ENCODE data around the gene AP5Z1.

Gene AP5Z1

DNA sequence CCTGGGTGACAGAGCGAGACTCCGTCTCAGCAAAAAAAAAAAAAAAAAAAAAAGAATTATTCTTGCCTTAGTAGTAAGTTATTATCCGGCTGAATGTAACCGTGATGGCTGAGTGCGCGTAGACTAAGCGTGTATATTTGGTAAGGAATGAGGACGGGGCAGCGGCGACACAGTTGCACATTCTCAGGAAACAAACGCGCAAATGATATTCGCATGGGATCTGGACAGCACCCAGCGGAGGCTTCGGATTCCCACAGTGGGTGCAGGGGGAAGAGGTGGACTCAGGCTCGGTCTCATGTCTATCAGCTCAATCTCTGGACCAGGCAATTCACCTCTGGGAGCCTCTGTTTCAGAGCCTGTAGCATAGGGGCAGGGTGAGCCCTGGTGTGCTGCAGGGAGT, 57.3 kb downstream of the AP5Z1 start:
- no peak for DNase-seq (ENCODE audit: low read depth, low spot score)
- no peak overlapping the region for H3K4me3 ChIP-seq (ENCODE audit: low read length)

DNA sequence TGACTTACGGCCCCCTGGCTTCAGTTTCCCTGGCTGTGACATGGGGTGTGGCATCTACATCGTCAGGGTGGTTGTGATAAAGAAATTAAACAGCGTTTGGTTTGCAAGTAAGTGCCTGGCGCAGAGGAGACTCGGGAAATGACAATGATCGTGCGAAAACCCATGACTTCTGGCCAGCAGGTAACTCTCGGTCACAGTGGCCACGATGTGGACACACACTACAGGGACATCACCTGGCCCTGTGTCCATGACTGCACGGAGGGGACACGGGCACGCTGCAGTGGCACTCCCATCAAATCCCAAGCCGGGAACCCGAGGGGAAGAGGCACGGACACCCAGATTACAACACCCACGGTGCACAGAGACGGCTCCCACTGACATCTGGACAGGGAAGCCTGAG, 57.8 kb downstream of the AP5Z1 start:
- no peak overlapping the region for H3K4me3 ChIP-seq (ENCODE audit: low read length)
- no peak for DNase-seq (ENCODE audit: low read depth, low spot score)

DNA sequence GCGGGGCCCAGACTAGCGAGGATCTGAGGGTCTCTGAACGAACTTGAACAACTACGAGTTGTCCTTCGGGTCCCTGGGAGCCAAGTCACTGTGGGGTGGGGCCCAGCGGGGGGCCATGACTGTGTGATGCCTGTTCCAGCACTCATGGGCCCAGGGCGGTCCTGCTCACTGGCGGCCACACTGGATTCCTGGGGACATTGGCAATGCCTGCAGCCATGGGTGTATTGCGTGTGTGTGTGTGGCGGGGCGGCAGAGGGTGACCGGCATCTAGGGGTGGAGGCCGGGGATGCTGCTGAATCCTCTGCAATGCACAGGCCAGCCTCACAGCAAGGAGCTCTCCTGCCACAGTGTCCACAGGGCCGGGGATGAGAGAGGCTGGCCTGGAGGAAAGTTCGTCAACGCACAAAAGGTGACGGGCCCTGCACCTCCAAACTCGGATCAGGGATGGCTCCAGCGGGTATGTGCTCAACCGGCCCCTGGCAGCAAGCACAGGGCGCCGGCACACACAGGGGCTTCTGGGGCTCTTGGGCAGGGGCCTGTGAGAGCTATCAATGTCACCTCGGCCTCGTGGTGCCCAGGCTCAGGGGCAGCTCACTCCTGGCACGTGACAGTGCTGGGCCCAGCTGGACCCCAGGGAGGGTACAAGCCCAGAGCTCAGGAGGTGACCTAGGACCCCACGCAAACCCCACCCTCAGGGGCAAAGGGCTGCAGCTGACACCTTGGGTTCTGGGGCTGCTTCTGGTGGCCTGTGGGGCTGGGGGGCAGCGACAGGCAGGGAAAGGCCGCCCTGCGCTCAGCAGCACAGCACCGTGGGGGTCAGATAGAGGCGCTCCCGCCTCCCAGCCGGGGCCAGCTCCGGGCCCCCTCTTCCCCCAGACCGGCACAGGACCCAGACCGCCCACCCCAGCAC, 58.5 kb downstream of the AP5Z1 start:
- DNase-seq (ENCODE audit: low read depth, low spot score) = no peak
- no peak overlapping the region for H3K4me3 ChIP-seq (ENCODE audit: low read length)

DNA sequence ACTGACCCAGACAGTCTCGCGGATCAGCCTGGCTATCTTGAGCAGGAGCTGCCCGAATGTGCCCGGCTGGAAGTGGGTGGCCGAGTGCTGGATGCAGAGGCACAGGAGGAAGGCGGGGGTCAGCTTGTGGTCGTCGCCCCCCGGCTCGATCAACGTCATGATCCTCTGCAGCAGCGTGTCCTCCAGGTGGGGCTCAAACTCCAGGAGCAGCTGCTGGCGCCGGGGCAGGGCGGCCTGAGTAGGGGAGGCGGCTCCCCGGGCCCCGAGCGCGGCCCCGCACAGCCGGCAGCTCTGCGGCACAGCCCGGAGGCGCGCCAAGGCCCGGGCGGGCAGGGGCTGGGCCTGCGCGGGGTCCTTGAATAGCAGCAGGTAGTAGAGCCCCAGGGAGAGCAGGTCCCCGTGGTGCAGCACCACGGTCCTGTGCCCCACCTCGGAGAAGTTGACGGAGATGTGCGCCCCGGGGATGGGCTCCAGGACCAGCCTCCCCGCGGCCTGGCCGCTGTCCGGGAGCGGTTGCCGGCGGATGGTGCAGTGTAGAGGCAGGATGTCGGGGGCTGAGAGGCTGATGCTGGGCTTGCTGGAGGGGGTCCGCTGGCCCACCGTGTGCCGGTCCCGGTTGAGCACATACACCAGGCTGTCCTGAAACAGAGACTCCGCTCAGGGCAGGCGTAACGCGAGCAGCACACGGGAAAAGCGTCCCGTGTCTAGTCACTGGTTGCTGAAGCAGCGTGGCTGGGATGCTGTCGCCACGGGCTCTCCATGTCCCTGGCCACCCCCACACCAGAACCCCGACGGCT, 59.4 kb downstream of the AP5Z1 start:
- no peak overlapping the region for H3K4me3 ChIP-seq (ENCODE audit: low read length)
- DNase-seq (ENCODE audit: low read depth, low spot score) = no peak

DNA sequence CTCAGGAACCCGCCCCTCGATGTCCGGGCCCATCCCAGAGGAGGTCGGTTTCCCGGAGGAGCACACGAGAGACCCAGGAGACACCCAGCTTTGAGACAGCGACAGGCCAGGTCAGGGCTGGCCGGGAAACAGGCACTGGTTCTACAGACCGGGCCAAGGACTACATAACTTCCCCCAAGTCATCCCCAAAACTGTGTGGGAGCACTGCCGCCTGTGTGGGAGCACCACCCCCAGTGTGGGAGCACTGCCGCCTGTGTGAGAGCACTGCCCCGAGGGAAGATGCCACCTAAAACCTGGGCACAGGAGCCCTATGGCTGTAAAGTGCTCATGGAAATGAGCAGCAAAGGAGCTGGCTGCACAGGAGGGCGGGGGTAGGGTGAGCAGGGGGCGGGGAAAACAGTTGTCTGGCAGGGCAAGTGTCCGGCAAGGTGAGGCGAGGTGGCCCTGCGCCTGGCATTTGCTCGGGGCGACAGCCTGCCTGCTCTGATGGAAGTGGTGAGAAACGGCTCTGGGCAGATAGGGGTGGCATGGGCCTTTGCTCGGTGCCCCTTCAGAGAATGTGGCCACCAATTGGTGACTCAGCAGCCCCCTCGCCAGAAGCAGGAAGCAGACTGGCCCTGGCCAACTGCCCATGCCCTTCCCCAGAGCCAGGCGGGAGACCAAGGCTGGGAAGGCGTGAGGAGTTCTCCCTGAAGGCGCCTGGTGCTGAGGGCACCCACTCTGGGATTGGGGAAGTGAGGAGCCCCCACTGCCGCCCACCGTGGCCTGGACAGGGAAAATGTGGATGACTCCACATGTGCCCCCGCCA, 60.2 kb downstream of the AP5Z1 start:
- no peak overlapping the region for H3K4me3 ChIP-seq (ENCODE audit: low read length)
- DNase-seq (ENCODE audit: low read depth, low spot score) = no peak

DNA sequence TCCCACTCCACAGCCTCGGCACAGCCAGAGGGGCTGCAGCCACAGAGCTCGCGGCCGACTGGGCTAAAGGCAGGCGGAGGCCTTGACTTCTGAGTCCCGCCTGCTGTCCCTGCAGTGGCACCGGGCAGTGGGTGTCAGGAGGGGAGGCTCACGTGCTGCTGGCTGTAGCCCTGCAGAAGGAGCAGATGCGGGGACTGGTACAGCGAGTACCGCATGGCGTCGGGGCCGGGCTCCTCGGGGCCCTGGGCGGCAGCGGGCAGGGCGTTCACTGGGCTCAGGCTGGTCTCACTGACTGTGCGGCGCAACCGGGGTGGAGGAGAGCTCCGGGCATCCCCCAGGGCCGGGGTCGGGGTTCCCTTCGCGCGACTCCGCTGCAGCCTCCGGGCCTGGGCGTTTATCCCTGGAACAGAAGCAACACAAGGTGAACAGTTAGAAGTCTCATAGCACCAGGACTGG, 60.8 kb downstream of the AP5Z1 start:
- DNase-seq (ENCODE audit: low read depth, low spot score) = no peak
- no peak overlapping the region for H3K4me3 ChIP-seq (ENCODE audit: low read length)

DNA sequence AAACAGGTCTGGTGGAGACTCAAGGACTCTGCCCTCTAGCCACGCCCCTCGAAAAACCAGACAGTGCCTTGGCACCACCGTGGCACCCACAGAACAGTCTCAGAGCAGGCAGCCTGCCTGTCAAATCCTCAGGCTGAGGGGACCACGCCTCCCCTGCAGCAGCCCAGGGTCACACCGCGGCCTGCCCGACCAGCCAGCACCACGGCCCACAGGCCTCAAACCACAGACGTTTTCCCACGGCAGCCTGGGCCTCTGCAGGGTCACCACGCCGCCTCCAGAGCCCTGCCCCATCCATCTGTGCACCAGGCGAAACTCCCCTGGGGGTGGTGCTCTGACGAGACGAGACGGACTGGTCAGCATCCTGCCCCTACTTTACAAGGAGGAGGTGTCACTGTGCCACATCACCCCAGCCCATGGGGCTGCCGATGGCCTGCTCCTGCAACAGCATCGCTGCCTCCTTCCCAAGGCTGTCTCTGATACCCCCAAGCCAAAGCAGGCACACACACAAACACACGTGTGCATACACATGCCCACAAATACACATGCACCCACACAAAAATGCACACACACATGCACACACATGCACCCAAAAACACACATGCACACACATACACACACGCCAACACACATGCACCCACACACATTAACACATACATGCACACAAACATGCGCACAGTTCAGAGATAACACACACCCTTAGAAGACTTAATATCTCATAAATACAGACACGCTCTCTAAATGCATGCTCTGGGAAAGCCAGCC, 61.8 kb downstream of the AP5Z1 start:
- DNase-seq (ENCODE audit: low read depth, low spot score) = no peak
- H3K4me3 ChIP-seq (ENCODE audit: low read length) = no peak overlapping the region

DNA sequence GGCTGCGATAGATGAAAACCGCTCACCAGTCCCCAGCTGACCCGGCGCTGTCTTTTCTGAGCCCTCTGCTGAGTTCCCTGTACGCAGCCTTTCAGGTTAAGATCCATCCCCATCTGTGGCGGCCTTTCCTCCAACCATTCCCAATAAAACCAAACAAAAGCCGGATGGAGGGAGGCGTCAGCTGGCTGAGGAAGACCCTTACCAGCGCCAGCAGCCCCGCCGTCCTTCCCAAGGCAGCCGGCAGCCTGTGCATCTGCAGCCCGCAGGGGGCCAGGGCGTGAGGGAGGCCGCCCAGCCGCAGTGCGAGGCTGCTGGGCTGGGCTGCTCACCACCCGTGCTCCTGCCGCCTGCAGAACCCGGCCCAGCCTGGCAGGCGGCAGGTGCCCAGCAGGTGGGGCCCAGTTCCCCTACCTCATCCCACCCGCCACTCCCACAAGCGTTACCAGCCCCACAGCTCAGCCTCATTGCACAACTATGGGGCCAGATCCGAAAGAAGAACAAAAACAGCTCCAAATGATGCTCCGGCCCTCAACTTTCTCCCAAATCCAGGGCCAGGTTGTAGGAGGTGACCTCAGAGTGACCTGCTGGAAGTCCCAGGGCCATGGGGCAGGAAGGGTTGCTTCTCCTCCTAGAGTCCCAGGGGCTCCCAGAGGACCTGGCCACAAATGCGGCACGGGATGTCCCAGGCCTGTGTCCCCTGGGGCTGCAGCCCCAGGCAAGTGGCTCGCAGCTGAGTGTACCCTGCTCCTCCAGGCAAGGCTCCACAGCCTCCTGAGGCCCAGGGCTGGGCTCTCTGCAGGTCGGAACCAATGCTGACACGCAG, 62.6 kb downstream of the AP5Z1 start:
- DNase-seq (ENCODE audit: low read depth, low spot score) = no peak
- H3K4me3 ChIP-seq (ENCODE audit: low read length) = no peak overlapping the region

DNA sequence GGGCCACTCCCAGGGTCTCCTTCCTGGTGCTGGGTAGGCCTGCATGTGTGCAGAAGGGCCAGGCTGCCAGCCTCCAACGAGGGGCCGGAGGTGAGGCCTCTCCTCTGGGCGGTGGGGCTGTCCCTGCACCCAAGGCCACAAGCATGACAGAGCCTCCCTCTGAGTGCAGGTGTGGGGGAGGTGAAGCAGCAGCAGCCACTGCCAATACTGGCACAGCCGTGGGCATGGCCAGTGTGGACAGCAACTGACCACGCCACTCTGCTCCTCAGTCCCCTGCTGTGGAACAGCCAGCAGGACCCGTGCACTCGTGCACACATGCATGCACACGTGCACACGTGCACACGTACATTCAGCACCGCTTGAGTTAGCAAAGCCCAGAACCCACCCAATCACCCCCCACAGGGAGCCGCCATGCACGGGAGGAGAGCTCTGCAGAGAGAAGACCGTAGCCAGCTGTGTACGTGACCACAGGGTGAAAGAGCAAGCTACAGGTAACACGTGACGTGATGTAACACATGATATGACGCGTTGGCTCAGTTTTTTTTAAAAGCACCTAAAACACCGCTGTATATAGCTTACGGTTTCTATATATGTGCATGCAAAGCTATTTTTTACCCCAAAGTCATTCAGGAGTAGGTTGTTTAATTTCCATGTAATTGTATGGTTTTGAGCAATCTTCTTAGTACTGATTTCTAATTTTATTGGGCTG, 63.4 kb downstream of the AP5Z1 start:
- H3K4me3 ChIP-seq (ENCODE audit: low read length) = no peak overlapping the region
- no peak for DNase-seq (ENCODE audit: low read depth, low spot score)

DNA sequence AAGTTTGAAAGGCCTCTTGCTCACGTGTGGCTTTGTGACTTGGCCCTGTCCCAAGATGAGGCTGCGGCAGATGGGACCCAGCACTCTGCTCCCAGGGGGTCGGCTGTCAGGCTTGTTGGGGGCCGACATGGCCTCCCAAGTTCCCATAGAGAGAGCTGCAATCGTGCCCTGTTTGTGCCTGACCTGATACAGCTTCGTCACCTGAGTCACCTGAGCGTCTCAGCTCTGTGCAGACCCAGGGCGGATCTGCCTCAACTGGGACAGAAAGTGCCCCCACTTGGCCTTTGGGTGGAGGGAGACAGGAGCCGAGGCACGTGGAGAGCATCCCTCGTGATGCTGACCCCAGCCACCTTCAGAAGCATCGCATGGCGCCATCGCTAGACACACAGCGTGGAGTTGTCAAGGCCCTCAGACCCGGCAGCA, 64.7 kb downstream of the AP5Z1 start:
- DNase-seq (ENCODE audit: low read depth, low spot score) = no peak
- H3K4me3 ChIP-seq (ENCODE audit: low read length) = no peak overlapping the region

All from Jurkat, Clone E6-1 (cell line).